Pulmonary artery endothelial cell (primary cell): Measurements from ENCODE around the gene HLCS. TPM values are rescaled to one million over a fixed set of nuclear protein-coding genes. Genes with fewer than 3 reads are reported as not detected.
A peak's percentile ranks its signal among the peaks of the same experiment; 100 is the strongest.

Source experiments
- DNase-seq: peaks from one replicate; pipeline ENCODE4 v3.0.0-alpha.2; 2011; ENCODE audit warnings: low read depth, low spot score
- total RNA-seq: library from RNA; depleted of rRNA; stranded (reverse); fragments of >200 nt; gene quantifications from 2 replicates; pipeline ENCODE4 v1.2.3, GENCODE V29; 2014

Gene HLCS
- total RNA-seq, 1 donor from 2014 or later = 15.6 TPM

DNA sequence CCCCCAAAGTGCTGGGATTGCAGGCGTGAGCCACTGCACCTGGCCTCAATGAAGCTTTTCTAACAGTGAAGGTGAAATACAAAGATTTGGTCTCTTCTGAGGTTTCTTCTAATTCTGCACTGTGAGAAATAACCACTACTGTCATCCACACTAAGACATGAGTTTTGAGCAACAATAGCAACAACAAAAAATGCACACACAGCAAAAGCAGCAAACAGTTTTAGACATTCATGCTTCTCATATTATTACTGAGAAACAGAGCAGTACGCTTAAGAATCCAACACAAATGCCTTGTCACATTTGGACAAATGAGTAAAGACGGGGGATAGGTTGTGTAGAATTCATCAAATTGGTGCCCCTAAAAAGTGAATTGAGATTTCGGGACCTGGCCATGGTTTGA, 151.2 kb downstream of the HLCS start:
- DNase-seq = no peak

GRCh38 chr21:36813052-36813451, 153.4 kb downstream of the HLCS start:
- DNase-seq = peak; percentile 4

DNA sequence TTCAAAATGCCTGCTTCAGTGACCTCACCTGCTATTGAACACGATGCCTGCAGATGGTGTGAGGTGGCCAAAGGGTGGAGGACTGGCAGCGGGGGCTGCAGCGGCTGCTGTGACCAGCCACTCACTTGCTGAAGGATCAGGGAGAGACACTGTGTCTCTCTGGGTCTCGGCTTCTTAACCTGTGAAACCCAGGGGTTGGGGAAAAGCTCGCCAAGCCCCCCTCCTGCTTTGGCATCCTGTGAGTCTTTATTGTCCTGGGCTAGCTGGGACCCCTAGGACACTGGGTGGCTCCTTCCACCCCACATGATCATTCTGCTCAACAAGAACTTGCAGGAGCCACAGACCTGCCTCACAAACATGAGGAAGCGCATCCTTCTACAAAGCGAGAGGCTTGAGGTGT, 154.7 kb downstream of the HLCS start:
- DNase-seq = no peak

DNA sequence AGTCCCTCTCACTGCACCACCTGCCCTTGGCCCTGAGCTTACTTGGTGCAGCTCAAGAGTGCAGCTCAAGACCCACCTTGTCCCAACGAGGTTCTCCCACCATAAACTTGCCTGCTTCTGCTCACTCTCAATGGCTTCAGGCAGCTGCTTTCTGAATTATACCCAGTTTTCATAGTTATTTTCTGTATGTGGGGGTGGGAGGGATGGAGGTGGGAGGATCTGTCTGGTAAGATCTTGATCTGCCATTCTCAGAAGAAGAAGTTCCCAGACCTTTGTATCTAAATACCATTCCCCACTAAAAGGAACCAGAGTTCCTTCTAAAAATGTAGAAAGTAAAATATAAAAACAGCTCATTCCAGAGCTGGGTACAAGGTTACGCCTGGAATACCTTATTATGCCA, 156.0 kb downstream of the HLCS start:
- DNase-seq = no peak

- no peak for DNase-seq
Observed at GRCh38 chr21:36807422-36807928, 159.0 kb downstream of the HLCS start.

GRCh38 chr21:36806103-36806502, 160.4 kb downstream of the HLCS start:
- DNase-seq = no peak

DNA sequence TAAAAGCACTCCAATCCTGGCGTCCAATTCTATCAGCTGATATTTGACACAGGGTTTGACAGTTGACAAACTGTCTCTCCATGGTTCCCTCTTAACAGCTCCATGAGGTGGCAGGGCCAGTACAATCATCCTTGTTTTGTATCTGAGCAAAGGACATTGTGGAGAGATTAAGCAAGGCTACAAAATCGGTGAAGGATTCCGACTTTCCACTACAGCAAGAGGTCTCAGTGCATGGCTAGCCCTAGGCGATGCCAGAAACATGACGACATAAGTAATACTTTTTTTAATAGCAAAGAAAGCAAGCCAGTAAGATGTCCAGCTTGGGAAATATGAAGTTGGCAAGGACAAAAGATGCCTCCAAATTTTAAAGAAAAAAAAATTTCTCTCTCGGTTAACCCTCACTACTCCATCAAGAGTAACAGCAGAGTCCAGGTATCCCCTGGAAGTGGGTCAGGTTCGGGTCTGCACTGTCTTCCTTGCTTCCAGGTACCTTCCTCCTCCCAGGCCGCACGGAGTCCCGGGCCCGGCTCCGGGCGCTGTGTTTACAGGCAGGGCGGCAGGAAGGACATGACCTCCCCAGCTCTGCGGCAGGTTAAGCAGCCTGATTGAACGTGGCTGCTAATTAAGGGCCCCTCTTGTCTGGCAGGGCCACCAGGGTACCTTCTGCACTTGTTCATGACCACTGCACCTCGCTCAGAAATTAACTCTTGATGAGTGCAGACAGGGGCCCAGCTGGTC, 161.4 kb downstream of the HLCS start:
- no peak for DNase-seq

GRCh38 chr21:36803816-36804439, 162.5 kb downstream of the HLCS start:
- no peak for DNase-seq

DNA sequence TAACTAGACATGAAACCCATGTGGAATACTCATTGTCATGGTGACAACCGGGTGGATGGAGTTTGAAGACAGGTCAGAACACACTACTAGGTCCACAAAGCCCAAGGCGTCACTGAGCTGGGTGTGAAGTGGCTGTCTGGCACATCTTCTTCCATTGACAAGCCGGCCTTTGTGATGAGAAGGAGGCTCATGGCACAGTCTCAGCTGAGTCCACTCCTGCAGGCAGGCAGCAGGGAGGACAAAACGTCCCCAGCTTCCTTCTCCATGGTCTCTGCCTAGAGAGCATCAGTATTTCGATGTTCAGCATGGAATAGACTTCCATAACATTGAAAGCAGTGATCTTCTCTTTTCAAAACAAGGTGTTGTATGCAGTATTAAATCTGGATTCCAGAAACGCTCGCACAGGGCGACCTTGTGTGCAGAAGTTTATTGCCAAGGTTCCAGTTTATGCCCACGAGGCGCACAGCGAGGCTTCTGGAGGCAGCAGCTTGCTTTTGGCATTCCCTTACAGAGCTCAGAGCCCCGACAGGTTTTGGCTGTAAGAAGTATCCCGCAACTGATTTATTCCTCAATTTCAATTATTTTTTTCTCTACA, 163.3 kb downstream of the HLCS start:
- DNase-seq = no peak

DNA sequence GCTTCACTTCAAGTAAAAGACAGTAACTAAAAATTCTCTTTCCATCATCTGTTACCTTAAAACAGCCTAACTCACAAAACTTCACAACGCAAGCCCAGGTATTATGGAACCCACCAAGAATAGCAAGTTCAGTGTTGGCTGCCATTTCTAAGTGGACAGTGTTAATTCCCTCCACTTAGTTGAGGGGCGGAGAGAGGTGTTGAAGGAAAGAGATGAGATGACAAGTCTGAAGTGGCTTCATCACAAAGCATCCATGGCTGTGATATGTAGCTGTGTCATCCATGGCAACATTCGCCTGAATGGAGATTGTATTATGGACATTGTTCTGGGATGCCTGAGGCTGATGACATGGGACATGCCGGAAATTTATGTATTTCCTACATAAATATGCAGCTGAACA, 165.7 kb downstream of the HLCS start:
- DNase-seq = no peak

DNA sequence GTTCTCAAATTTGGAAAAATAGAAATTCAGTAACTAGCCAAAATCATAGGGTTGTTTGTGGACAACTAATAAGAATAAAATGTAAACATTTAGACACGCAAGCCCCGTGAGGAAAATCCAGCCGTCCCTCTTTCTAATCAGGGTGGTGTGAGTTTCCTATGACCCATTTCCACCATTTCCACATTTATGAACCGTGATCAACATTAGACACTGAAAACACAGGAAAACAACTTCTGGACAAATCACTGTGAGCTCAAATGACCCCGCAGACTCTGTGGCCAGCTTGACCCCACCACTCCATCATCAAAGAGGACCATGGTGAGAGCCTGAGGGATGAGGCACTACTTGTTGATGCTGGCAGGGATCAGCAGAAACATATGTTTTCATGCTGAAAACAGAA, 166.6 kb downstream of the HLCS start:
- peak; percentile 1 for DNase-seq

- DNase-seq = no peak
Observed at GRCh38 chr21:36798491-36798890, 168.0 kb downstream of the HLCS start.

DNA sequence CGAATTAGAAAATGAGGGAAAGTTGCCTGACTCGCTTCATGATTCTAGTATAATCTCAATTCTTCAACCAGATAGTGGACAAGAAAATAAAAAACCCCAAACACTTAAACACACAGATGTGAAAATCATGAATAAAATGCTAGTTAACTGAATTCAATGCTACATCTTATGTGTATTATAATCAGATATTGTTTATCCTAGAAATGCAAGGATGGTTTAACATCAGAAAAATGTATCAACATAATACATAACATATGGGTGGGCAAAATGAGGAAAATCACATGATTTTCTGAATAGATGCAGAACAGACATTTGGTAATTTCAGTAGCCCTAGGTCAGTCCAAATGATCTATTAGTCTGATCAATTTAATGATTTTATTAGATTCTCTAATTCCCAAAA, 170.4 kb downstream of the HLCS start:
- DNase-seq = no peak

DNA sequence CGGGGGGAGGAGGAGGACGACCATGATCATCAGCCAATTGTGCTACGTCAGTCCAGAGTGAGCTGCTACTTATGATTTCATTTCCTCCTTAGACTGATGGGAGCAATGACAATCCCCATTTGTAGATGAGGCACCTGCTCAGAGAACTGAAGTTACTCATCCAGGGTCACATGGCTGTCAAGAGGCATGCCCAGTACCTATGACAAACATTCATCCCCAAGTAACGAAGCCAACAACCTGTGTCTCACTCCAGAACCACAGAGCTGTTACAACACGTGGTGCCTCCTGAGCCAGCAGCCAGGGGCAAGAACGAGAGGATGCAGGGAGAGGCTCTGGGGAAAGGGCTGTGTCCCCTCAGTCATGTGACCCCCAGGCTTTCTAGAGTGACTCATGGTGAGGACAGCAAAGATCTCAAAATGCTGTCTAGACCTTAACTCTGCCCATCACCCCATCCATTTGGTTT, 173.9 kb downstream of the HLCS start:
- no peak for DNase-seq

- no peak for DNase-seq
Observed at GRCh38 chr21:36791695-36792470, 174.6 kb downstream of the HLCS start.

DNA sequence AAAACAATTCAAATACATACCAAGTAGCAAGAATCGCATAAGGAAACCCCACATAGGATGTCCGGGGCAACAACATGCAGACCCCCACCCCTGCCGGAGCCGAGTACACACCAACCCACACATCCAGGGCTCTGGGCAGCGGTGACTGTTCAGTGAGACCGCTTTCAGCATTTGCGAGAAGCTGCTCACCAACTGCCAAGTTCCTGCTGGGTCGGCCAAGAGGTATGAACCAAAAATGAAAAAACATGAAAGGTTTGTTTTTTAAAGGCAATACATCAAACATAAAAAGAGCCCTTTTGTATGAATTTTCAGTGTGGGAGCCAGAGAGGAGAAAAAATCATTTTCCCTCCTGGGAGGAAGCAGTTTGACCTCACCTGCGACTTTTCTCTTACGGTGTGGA, 175.3 kb downstream of the HLCS start:
- no peak for DNase-seq

- no peak for DNase-seq
Observed at GRCh38 chr21:36790616-36791015, 175.9 kb downstream of the HLCS start.

GRCh38 chr21:36788120-36788638, 178.3 kb downstream of the HLCS start:
- DNase-seq = no peak

DNA sequence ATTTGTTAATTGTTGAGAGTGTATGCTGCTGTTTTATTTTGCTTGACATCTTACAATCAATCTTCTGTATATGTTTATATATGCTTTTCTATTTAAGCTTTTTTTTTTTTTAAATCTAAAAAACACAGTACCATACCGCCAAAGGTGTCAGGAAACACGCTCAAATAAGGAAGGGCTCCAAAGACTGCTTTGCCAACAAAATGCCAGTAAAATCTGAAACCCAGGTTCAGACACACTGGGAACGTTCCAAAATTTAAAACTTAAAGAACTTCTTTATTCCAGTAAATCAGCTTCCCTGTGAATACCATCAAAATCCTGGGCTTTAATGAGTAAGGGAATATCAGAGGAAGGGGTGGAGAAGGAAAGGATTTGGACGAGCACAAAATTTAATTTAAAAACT, 180.3 kb downstream of the HLCS start:
- no peak for DNase-seq

DNA sequence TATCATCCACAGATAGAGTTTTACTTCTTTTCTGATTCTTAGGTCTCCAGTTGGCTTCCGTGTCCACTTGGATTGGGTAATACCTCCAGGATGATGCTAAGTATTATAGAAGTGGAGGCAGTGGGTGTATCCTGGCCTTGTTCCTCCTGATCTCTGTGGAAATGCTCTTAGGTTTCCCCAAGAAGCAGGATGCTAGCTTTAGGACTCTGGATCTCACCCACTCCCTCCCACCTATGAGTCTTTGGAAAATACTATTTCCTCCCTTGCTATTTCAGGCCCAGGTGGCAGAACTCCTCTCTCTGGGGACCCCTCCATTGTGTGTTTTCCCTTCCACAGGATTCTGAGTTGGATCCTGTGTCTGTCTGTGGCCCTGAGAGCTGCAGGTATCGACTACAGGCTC, 180.9 kb downstream of the HLCS start:
- no peak for DNase-seq

DNA sequence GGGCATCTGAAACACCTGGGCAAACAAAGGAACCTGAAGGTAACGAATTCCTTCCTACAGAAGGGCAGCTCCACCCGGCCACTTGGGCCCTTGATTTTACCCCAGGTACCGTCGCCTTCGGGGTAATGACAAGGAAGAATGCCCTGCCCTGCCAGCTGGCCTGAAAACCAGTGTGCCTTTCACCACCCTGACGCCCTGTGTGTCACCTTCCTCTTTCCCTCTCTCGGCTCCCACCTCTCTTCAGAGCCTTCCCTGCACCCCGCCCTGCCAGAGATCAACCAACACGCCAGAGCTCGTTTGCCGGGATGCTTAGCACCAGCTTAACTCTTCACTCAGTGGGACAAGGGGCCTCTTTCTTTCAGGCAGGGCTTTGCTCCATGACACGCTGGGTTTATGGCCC, 181.5 kb downstream of the HLCS start:
- no peak for DNase-seq
